WTC11 (cell line): ENCODE results near the gene LATS2. TPM values are rescaled to one million over a fixed set of nuclear protein-coding genes. Genes with fewer than 3 reads are reported as not detected.

Experiments
- ATAC-seq: fragments of 200-7000 bp; cut with Tn5 transposase; 2 replicates; pipeline ENCODE4 v1.10.0; 2021; ENCODE audit warnings: mild to moderate bottlenecking, moderate library complexity
- CTCF ChIA-PET: fragments of 300-600 bp; sonication (Branson Sonifier 250); formaldehyde crosslinking; loops from one replicate; lab custom pipeline; 2021; ENCODE audit warnings: antibody characterized with exemption; lab: Charles Lee
- POLR2A ChIA-PET: fragments of 350-600 bp; sonication (Branson Sonifier 250); formaldehyde crosslinking; loops from one replicate; lab custom pipeline; 2021; ENCODE audit warnings: antibody characterized with exemption; lab: Charles Lee
- DNase-seq: peaks from one replicate; pipeline ENCODE4 v3.0.0; 2021; ENCODE audit warnings: low spot score
- H3K27ac Mint-ChIP-seq: 2 replicates; pipeline ENCODE4 v1.8.0; 2021; ENCODE audit warnings: mixed read lengths
- H3K27me3 Mint-ChIP-seq: 2 replicates; pipeline ENCODE4 v1.8.0; 2021; ENCODE audit warnings: low read depth, mild to moderate bottlenecking, moderate library complexity, mixed read lengths
- H3K36me3 Mint-ChIP-seq: 2 replicates; pipeline ENCODE4 v1.8.0; 2021; ENCODE audit warnings: mixed read lengths
- H3K4me1 Mint-ChIP-seq: 2 replicates; pipeline ENCODE4 v1.8.0; 2022; ENCODE audit warnings: mixed read lengths
- H3K4me3 Mint-ChIP-seq: 2 replicates; pipeline ENCODE4 v1.8.0; 2021; ENCODE audit warnings: mild to moderate bottlenecking, moderate library complexity, mixed read lengths
- H3K9me3 Mint-ChIP-seq: 2 replicates; pipeline ENCODE4 v1.8.0; 2021; ENCODE audit warnings: mixed read lengths
- CBFB ChIP-seq: sonication (generic); formaldehyde crosslinking; IDR thresholded peaks from 2 replicates; pipeline ENCODE4 v1.8.1; 2022; ENCODE audit warnings: mild to moderate bottlenecking, low read depth, missing genetic modification reagents
- CREB1 ChIP-seq: sonication (generic); formaldehyde crosslinking; IDR thresholded peaks from 2 replicates; pipeline ENCODE4 v1.8.0; 2023; ENCODE audit warnings: mild to moderate bottlenecking, missing genetic modification reagents
- FOXJ3 ChIP-seq: sonication (generic); formaldehyde crosslinking; IDR thresholded peaks from 2 replicates; pipeline ENCODE4 v1.9.0; 2021; ENCODE audit warnings: missing genetic modification reagents, mild to moderate bottlenecking, borderline replicate concordance
- FOXK1 ChIP-seq: sonication (generic); formaldehyde crosslinking; IDR thresholded peaks from 2 replicates; pipeline ENCODE4 v1.8.0; 2022; ENCODE audit warnings: mild to moderate bottlenecking, moderate library complexity, missing genetic modification reagents
- FOXP1 ChIP-seq: sonication (generic); formaldehyde crosslinking; IDR thresholded peaks from 2 replicates; pipeline ENCODE4 v1.8.0; 2022; ENCODE audit warnings: missing genetic modification reagents, mild to moderate bottlenecking, moderate library complexity, borderline replicate concordance
- GTF2I ChIP-seq: fragments of 250-450 bp; sonication (Bioruptor Pico); conservative IDR thresholded peaks from 2 replicates; pipeline ENCODE4 v1.4.0; 2021; ENCODE audit warnings: mild to moderate bottlenecking
- HMGA2 ChIP-seq: fragments of 250-450 bp; sonication (Bioruptor Pico); IDR thresholded peaks from 2 replicates; pipeline ENCODE4 v1.4.0; 2021; ENCODE audit warnings: mild to moderate bottlenecking, moderate library complexity
- IRF2 ChIP-seq: sonication (generic); formaldehyde crosslinking; IDR thresholded peaks from 2 replicates; pipeline ENCODE4 v1.8.0; 2022; ENCODE audit warnings: low read depth, missing genetic modification reagents, borderline replicate concordance
- KAT7 ChIP-seq: sonication (generic); formaldehyde crosslinking; IDR thresholded peaks from 2 replicates; pipeline ENCODE4 v1.8.1; 2023; ENCODE audit warnings: missing genetic modification reagents, mild to moderate bottlenecking, borderline replicate concordance
- NFATC4 ChIP-seq: fragments of 250-450 bp; sonication (Bioruptor Pico); IDR thresholded peaks from 2 replicates; pipeline ENCODE4 v1.9.0; 2021; ENCODE audit warnings: mild to moderate bottlenecking
- NR1H2 ChIP-seq: sonication (generic); formaldehyde crosslinking; IDR thresholded peaks from 2 replicates; pipeline ENCODE4 v1.9.0; 2021; ENCODE audit warnings: mild to moderate bottlenecking, moderate library complexity, missing genetic modification reagents
- SOX15 ChIP-seq: fragments of 250-450 bp; sonication (Bioruptor Pico); IDR thresholded peaks from 2 replicates; pipeline ENCODE4 v1.9.0; 2021; ENCODE audit warnings: mild to moderate bottlenecking
- SP1 ChIP-seq: sonication (generic); formaldehyde crosslinking; conservative IDR thresholded peaks from 2 replicates; pipeline ENCODE4 v1.8.1; 2022; ENCODE audit warnings: missing genetic modification reagents
- TCF7 ChIP-seq: sonication (generic); formaldehyde crosslinking; IDR thresholded peaks from 2 replicates; pipeline ENCODE4 v1.8.0; 2022; ENCODE audit warnings: mild to moderate bottlenecking, low read depth, missing genetic modification reagents, moderate library complexity
- TEAD1 ChIP-seq: sonication (generic); formaldehyde crosslinking; IDR thresholded peaks from 2 replicates; pipeline ENCODE4 v1.8.0; 2022; ENCODE audit warnings: mild to moderate bottlenecking, missing genetic modification reagents
- TEAD4 ChIP-seq: sonication (generic); formaldehyde crosslinking; IDR thresholded peaks from 2 replicates; pipeline ENCODE4 v1.8.0; 2022; ENCODE audit warnings: mild to moderate bottlenecking, missing genetic modification reagents
- ZNF138 ChIP-seq: sonication (generic); formaldehyde crosslinking; conservative IDR thresholded peaks from 2 replicates; pipeline ENCODE4 v1.8.1; 2022; ENCODE audit warnings: mild to moderate bottlenecking, moderate library complexity, missing genetic modification reagents
- ZNF232 ChIP-seq: sonication (generic); formaldehyde crosslinking; IDR thresholded peaks from 2 replicates; pipeline ENCODE4 v1.8.0; 2022; ENCODE audit warnings: mild to moderate bottlenecking, missing genetic modification reagents
- ZNF317 ChIP-seq: sonication (generic); formaldehyde crosslinking; IDR thresholded peaks from 2 replicates; pipeline ENCODE4 v1.8.1; 2023; ENCODE audit warnings: low read depth, mild to moderate bottlenecking, moderate library complexity, missing genetic modification reagents, borderline replicate concordance
- ZNF396 ChIP-seq: fragments of 250-450 bp; sonication (Bioruptor Pico); IDR thresholded peaks from 2 replicates; pipeline ENCODE4 v1.8.0; 2021; ENCODE audit warnings: mild to moderate bottlenecking, moderate library complexity, borderline replicate concordance
- ZNF416 ChIP-seq: fragments of 250-450 bp; sonication (Bioruptor Pico); IDR thresholded peaks from 2 replicates; pipeline ENCODE4 v1.9.0; 2021; ENCODE audit warnings: mild to moderate bottlenecking, inconsistent platforms
- ZNF671 ChIP-seq: fragments of 250-450 bp; sonication (Bioruptor Pico); IDR thresholded peaks from 2 replicates; pipeline ENCODE4 v1.8.0; 2021; ENCODE audit warnings: mild to moderate bottlenecking
- total RNA-seq: library from RNA; stranded (reverse); gene quantifications from 3 replicates; pipeline ENCODE4 v1.2.3, GENCODE V29; 2021
- TF ChIP-seq, protein P1 (sequence below): sonication (generic); formaldehyde crosslinking; conservative IDR thresholded peaks from 2 replicates; pipeline ENCODE4 v1.8.1; 2022; ENCODE audit warnings: mild to moderate bottlenecking, missing genetic modification reagents
- TF ChIP-seq, protein P2 (sequence below): sonication (generic); formaldehyde crosslinking; IDR thresholded peaks from 2 replicates; pipeline ENCODE4 v1.8.0; 2023; ENCODE audit warnings: missing genetic modification reagents
- TF ChIP-seq, protein P3 (sequence below): fragments of 250-450 bp; sonication (Bioruptor Pico); IDR thresholded peaks from 2 replicates; pipeline ENCODE4 v1.8.0; 2021; ENCODE audit warnings: mild to moderate bottlenecking
- TF ChIP-seq, protein P4 (sequence below): sonication (generic); formaldehyde crosslinking; IDR thresholded peaks from 2 replicates; pipeline ENCODE4 v1.8.1; 2022; ENCODE audit warnings: mild to moderate bottlenecking, moderate library complexity, missing genetic modification reagents
- TF ChIP-seq, protein P5 (sequence below): sonication (generic); formaldehyde crosslinking; conservative IDR thresholded peaks from 2 replicates; pipeline ENCODE4 v1.8.1; 2023; ENCODE audit warnings: mild to moderate bottlenecking, low read depth, missing genetic modification reagents, moderate library complexity
- TF ChIP-seq, protein P6 (sequence below): sonication (generic); formaldehyde crosslinking; IDR thresholded peaks from 2 replicates; pipeline ENCODE4 v1.8.1; 2023; ENCODE audit warnings: mild to moderate bottlenecking, missing genetic modification reagents, borderline replicate concordance

The LATS2 gene
- total RNA-seq, 1 experiment from 2014 or later: 28.9 TPM

DNA sequence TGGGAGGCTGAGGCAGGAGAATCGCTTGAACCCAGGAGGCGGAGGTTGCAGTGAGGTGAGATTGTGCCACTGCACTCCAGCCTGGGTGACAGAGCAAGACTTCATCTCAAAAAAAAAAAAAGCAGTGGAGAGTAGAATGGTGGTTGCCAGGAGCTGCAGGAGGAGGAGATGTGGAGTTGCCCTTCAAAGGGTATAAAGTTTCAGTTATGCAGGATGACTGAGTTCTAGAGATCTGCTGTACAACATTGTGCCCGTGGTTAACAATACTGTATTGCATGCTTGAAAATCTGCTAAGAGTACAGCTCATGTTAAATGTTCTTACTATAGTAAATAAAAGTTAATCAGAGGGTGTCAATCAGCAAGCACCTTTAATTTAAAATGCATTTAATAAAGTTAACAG lies 28.4 kb upstream of the LATS2 start:
- ATAC-seq: no peak
- TF ChIP-seq CBFB (CRISPR knock-in tag) (no peak), ZNF416 (CRISPR knock-in tag) (no peak), IRF2 (CRISPR knock-in tag) (no peak), ZNF396 (CRISPR knock-in tag) (no peak), GTF2I (no peak), NR1H2 (CRISPR knock-in tag) (no peak), TEAD4 (CRISPR knock-in tag) (no peak), ZNF671 (CRISPR knock-in tag) (no peak), SP1 (CRISPR knock-in tag) (no peak), CREB1 (CRISPR knock-in tag) (no peak), TCF7 (no peak), ZNF317 (CRISPR knock-in tag) (no peak), ZNF232 (CRISPR knock-in tag) (no peak)
- TF ChIP-seq, protein P1, sequence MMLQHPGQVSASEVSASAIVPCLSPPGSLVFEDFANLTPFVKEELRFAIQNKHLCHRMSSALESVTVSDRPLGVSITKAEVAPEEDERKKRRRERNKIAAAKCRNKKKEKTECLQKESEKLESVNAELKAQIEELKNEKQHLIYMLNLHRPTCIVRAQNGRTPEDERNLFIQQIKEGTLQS (CRISPR knock-in tag): no peak
- TF ChIP-seq, protein P2, sequence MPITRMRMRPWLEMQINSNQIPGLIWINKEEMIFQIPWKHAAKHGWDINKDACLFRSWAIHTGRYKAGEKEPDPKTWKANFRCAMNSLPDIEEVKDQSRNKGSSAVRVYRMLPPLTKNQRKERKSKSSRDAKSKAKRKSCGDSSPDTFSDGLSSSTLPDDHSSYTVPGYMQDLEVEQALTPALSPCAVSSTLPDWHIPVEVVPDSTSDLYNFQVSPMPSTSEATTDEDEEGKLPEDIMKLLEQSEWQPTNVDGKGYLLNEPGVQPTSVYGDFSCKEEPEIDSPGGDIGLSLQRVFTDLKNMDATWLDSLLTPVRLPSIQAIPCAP (CRISPR knock-in tag): no peak
- TF ChIP-seq, protein P3, sequence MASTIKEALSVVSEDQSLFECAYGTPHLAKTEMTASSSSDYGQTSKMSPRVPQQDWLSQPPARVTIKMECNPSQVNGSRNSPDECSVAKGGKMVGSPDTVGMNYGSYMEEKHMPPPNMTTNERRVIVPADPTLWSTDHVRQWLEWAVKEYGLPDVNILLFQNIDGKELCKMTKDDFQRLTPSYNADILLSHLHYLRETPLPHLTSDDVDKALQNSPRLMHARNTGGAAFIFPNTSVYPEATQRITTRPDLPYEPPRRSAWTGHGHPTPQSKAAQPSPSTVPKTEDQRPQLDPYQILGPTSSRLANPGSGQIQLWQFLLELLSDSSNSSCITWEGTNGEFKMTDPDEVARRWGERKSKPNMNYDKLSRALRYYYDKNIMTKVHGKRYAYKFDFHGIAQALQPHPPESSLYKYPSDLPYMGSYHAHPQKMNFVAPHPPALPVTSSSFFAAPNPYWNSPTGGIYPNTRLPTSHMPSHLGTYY: no peak
- TF ChIP-seq, protein P4, sequence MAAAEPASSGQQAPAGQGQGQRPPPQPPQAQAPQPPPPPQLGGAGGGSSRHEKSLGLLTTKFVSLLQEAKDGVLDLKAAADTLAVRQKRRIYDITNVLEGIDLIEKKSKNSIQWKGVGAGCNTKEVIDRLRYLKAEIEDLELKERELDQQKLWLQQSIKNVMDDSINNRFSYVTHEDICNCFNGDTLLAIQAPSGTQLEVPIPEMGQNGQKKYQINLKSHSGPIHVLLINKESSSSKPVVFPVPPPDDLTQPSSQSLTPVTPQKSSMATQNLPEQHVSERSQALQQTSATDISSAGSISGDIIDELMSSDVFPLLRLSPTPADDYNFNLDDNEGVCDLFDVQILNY (CRISPR knock-in tag): no peak
- TF ChIP-seq, protein P5, sequence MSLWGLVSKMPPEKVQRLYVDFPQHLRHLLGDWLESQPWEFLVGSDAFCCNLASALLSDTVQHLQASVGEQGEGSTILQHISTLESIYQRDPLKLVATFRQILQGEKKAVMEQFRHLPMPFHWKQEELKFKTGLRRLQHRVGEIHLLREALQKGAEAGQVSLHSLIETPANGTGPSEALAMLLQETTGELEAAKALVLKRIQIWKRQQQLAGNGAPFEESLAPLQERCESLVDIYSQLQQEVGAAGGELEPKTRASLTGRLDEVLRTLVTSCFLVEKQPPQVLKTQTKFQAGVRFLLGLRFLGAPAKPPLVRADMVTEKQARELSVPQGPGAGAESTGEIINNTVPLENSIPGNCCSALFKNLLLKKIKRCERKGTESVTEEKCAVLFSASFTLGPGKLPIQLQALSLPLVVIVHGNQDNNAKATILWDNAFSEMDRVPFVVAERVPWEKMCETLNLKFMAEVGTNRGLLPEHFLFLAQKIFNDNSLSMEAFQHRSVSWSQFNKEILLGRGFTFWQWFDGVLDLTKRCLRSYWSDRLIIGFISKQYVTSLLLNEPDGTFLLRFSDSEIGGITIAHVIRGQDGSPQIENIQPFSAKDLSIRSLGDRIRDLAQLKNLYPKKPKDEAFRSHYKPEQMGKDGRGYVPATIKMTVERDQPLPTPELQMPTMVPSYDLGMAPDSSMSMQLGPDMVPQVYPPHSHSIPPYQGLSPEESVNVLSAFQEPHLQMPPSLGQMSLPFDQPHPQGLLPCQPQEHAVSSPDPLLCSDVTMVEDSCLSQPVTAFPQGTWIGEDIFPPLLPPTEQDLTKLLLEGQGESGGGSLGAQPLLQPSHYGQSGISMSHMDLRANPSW (CRISPR knock-in tag): no peak
- Mint-ChIP-seq H3K4me3 (no peak overlapping the region), H3K27ac (no peak overlapping the region), H3K4me1 (no peaks in the 10 kb centered on the region), H3K36me3 (no peaks in the 10 kb centered on the region), H3K27me3 (no peaks in the 10 kb centered on the region), H3K9me3 (no peaks in the 10 kb centered on the region)
- ChIA-PET POLR2A (no interaction called here), CTCF (no interaction called here)
- DNase-seq: no peak

DNA sequence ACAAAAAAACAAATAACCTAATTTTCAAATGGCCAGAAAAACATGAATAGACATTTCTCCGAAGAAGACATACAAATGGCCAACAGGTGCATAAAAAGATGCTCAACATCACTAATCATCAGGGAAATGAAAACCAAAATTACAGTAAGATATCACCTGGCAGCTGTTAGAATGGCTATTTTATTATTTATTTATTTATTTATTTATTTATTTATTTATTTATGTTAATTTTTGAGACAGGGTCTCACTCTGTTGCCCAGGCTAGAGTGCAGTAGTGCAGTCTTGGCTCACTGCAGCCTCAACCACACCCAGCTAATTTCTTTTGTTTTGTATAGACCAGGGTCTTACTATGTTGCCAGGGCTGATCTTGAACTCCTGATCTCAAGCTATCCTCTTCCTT lies 27.1 kb upstream of the LATS2 start:
- ATAC-seq: no peak
- Mint-ChIP-seq H3K9me3 (no peaks in the 10 kb centered on the region), H3K27me3 (no peaks in the 10 kb centered on the region), H3K27ac (no peak overlapping the region), H3K36me3 (no peaks in the 10 kb centered on the region), H3K4me1 (no peaks in the 10 kb centered on the region), H3K4me3 (no peak overlapping the region)
- DNase-seq: no peak
- ChIA-PET POLR2A (no interaction called here), CTCF (no interaction called here)
- no peak for TF ChIP-seq NFATC4
- no peak for TF ChIP-seq ZNF138 (CRISPR knock-in tag)
- TF ChIP-seq FOXJ3 (CRISPR knock-in tag): no peak
- TF ChIP-seq KAT7: no peak
- TF ChIP-seq HMGA2 (CRISPR knock-in tag): no peak
- no peak for TF ChIP-seq SOX15 (CRISPR knock-in tag)
- TF ChIP-seq FOXP1: no peak
- no peak for TF ChIP-seq TEAD4 (CRISPR knock-in tag)
- TF ChIP-seq TCF7: no peak
- TF ChIP-seq, protein P6, sequence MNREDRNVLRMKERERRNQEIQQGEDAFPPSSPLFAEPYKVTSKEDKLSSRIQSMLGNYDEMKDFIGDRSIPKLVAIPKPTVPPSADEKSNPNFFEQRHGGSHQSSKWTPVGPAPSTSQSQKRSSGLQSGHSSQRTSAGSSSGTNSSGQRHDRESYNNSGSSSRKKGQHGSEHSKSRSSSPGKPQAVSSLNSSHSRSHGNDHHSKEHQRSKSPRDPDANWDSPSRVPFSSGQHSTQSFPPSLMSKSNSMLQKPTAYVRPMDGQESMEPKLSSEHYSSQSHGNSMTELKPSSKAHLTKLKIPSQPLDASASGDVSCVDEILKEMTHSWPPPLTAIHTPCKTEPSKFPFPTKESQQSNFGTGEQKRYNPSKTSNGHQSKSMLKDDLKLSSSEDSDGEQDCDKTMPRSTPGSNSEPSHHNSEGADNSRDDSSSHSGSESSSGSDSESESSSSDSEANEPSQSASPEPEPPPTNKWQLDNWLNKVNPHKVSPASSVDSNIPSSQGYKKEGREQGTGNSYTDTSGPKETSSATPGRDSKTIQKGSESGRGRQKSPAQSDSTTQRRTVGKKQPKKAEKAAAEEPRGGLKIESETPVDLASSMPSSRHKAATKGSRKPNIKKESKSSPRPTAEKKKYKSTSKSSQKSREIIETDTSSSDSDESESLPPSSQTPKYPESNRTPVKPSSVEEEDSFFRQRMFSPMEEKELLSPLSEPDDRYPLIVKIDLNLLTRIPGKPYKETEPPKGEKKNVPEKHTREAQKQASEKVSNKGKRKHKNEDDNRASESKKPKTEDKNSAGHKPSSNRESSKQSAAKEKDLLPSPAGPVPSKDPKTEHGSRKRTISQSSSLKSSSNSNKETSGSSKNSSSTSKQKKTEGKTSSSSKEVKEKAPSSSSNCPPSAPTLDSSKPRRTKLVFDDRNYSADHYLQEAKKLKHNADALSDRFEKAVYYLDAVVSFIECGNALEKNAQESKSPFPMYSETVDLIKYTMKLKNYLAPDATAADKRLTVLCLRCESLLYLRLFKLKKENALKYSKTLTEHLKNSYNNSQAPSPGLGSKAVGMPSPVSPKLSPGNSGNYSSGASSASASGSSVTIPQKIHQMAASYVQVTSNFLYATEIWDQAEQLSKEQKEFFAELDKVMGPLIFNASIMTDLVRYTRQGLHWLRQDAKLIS (CRISPR knock-in tag): no peak
- TF ChIP-seq ZNF396 (CRISPR knock-in tag): no peak
- TF ChIP-seq ZNF416 (CRISPR knock-in tag): no peak
- TF ChIP-seq TEAD1: no peak
- TF ChIP-seq FOXK1 (CRISPR knock-in tag): no peak
